Neutrophil (primary cell): ENCODE data around the gene CCSER1.
"Not testable (repeated sequence)": the region's sequence is repeated elsewhere in the genome, so short reads cannot be mapped to it uniquely, and the experiment has no call there.

Experiments used
- H3K27ac ChIP-seq: fragments of 200-600 bp; sonication (generic); 2 replicates; pipeline ENCODE4 v1.5.1; 2016; ENCODE audit warnings: mild to moderate bottlenecking, moderate library complexity
- H3K27me3 ChIP-seq: fragments of 200-600 bp; sonication (generic); 2 replicates; pipeline ENCODE4 v1.6.0; 2016; ENCODE audit warnings: mild to moderate bottlenecking
- H3K36me3 ChIP-seq: fragments of 200-600 bp; sonication (generic); 2 replicates; pipeline ENCODE4 v1.5.1; 2017
- H3K4me1 ChIP-seq, 2 experiments: fragments of 200-600 bp in 1 of 2; sonication (generic) in 1 of 2; 1 replicate in 1 of 2; 2 replicates in 1 of 2; pipeline versions ENCODE4 v1.5.1 to v1.6.1; 2013 to 2016; ENCODE audit warnings: low read depth in 1 of 2, low read length in 1 of 2, mild to moderate bottlenecking in 1 of 2, moderate library complexity in 1 of 2; ENCODE audit not compliant: control insufficient read depth in 1 of 2, insufficient read depth in 1 of 2
- H3K4me3 ChIP-seq, 2 experiments: fragments of 200-600 bp in 1 of 2; sonication (generic) in 1 of 2; 1 replicate in 1 of 2; 2 replicates in 1 of 2; pipeline ENCODE4 v1.5.1; 2013 to 2016; ENCODE audit warnings: low read depth in 1 of 2, low read length in 1 of 2, mild to moderate bottlenecking in 1 of 2, moderate library complexity in 1 of 2
- H3K9me3 ChIP-seq: fragments of 200-600 bp; sonication (generic); 2 replicates; pipeline ENCODE4 v1.5.1; 2016
- TF ChIP-seq, protein P1 (sequence below): fragments of 200-600 bp; sonication (generic); IDR thresholded peaks from 2 replicates; pipeline ENCODE4 v1.5.1; 2016; ENCODE audit warnings: antibody characterized with exemption

Gene CCSER1

DNA sequence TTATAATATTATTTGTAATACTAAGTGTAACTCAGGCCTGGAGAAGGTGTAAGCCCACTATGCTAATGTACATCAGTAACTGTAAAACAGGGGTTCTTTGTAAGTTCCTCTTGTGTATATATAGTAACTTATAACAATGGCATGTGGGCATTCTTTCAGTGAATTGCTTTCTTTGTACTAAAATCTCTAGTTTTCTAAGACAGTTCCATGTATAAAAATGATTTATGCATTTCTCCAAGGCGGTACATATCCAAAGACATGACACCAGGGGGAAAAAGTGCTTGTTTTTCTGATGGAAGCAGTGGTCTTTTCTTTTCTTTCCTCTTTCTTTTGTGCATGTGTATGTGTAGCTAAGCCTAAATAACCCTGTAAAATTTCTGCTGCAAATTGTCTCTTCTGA lies 1474.2 kb downstream of the CCSER1 start:
- no peaks in the 10 kb centered on the region for H3K27me3 ChIP-seq
- H3K36me3 ChIP-seq: no peaks in the 10 kb centered on the region
- H3K9me3 ChIP-seq: no peaks in the 10 kb centered on the region
- no peaks in the 10 kb centered on the region for H3K4me1 ChIP-seq
- TF ChIP-seq, protein P1, sequence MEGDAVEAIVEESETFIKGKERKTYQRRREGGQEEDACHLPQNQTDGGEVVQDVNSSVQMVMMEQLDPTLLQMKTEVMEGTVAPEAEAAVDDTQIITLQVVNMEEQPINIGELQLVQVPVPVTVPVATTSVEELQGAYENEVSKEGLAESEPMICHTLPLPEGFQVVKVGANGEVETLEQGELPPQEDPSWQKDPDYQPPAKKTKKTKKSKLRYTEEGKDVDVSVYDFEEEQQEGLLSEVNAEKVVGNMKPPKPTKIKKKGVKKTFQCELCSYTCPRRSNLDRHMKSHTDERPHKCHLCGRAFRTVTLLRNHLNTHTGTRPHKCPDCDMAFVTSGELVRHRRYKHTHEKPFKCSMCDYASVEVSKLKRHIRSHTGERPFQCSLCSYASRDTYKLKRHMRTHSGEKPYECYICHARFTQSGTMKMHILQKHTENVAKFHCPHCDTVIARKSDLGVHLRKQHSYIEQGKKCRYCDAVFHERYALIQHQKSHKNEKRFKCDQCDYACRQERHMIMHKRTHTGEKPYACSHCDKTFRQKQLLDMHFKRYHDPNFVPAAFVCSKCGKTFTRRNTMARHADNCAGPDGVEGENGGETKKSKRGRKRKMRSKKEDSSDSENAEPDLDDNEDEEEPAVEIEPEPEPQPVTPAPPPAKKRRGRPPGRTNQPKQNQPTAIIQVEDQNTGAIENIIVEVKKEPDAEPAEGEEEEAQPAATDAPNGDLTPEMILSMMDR: no peak
- no peak overlapping the region for H3K4me3 ChIP-seq
- no peak overlapping the region for H3K27ac ChIP-seq

DNA sequence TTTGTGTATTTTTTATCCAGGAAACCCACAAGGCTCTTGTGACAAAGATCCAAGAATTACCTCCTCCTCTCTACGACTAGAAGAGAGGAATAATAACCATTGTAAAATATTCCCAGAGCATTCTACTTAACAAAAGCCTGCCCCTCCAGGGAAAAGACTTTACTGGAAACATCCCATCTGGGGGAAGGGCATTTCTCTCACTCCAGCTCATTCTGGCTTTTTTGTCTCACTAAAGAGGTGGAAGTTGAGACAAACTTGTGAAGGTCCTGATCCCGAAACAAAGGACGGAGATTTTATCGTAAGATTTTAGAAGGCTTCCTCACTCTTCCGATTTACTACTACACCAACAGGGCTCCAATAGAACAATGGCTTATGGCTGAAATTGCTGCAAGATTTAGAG lies 1484.6 kb downstream of the CCSER1 start:
- H3K4me3 ChIP-seq: no peak overlapping the region
- no peaks in the 10 kb centered on the region for H3K9me3 ChIP-seq
- no peaks in the 10 kb centered on the region for H3K36me3 ChIP-seq
- H3K4me1 ChIP-seq: no peaks in the 10 kb centered on the region
- no peak overlapping the region for H3K27ac ChIP-seq
- no peaks in the 10 kb centered on the region for H3K27me3 ChIP-seq
- TF ChIP-seq, protein P1: no peak

DNA sequence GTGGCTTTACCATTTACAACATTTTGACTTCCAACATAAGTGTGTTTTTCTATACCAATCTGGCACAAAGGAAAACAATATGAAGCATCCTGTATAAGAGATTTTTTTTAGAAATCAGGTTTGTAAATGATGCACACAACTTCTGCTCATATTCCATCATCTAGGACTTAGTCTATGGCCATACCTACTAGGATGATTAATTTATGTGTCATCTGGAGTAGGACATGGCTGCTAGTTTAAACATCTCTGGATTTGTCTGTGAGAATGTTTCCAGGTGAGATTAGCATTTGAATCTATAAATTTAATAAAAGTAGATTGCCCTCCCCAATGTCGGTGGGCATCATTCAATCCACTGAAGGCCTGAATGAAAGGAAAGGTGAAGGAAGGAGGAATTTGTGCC lies 1493.8 kb downstream of the CCSER1 start:
- H3K9me3 ChIP-seq: no peaks in the 10 kb centered on the region
- H3K27me3 ChIP-seq: no peaks in the 10 kb centered on the region
- H3K4me3 ChIP-seq: no peak overlapping the region
- TF ChIP-seq, protein P1: no peak
- no peak overlapping the region for H3K27ac ChIP-seq
- no peaks in the 10 kb centered on the region for H3K36me3 ChIP-seq
- H3K4me1 ChIP-seq: no peaks in the 10 kb centered on the region

DNA sequence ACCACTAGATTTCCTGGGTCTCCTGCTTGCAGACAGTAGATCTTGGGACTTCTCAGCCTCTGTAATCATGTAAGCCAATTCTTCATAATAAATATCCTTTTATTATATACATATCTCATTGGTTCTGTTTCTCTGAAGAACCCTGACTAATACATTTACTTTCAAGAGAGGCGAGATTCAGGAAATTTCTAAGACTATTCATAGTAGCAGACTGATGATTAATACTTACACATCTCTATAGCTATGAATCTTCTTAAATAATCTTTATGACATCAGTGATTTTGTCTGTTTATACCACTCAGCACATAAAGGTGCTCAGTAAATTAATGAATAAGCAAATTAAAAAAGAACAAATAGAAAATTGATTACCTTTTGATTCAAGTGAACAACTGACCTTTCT lies 1494.3 kb downstream of the CCSER1 start:
- no peaks in the 10 kb centered on the region for H3K27me3 ChIP-seq
- no peak overlapping the region for H3K27ac ChIP-seq
- no peaks in the 10 kb centered on the region for H3K36me3 ChIP-seq
- H3K4me3 ChIP-seq: no peak overlapping the region
- H3K9me3 ChIP-seq: no peaks in the 10 kb centered on the region
- no peaks in the 10 kb centered on the region for H3K4me1 ChIP-seq
- TF ChIP-seq, protein P1: no peak

DNA sequence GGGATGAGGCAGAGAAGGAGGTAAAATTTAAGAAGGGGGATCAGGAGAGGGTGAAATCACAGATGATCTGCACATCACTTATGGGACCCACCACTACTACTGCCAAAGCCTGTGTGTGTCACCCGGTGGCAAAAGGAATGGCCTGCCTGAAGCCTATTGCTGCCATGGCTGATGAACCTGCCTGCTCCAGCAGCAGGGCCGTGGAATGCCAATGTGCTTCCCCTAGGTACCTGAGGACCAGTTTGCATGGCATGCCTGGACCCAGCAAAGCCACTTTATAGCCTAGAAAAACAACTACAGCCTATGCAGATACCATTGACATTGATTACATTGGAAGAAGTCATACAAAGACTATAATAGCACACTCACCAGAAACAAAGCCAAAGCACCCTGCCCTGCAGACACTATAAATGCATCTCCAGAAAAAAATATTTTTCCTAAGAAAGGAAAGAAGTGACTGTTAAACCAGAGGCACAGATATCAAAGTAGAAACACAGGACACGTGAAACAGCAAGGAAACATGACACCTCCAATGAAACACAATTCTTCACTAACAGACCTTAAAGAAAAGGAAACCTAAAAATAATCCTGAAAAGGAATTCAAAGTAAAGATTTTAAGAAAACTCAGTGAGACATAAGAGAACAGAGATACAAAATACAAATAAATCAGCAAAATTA lies 1495.9 kb downstream of the CCSER1 start:
- no peaks in the 10 kb centered on the region for H3K4me1 ChIP-seq
- TF ChIP-seq, protein P1: no peak

DNA sequence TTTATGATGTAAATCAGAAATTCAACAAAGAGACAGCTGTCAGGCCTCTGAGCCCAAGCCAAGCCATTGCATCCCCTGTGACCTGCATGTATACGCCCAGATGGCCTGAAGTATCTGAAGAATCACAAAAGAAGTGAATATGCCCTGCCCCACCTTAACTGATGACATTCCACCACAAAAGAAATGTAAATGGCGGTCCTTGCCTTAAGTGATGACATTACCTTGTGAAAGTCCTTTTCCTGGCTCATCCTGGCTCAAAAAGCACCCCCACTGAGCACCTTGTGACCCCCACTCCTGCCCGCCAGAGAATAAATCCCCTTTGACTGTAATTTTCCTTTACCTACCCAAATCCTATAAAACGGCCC lies 1496.4 kb downstream of the CCSER1 start:
- not testable (repeated sequence) for H3K4me1 ChIP-seq, H3K4me3 ChIP-seq, H3K27ac ChIP-seq, H3K27me3 ChIP-seq, H3K9me3 ChIP-seq, H3K36me3 ChIP-seq

More for the DNA sequence above, 1495.9 kb downstream of the CCSER1 start:
- no peaks in the 10 kb centered on the region for H3K36me3 ChIP-seq
- no peak overlapping the region for H3K4me3 ChIP-seq
- no peak overlapping the region for H3K27ac ChIP-seq
- no peaks in the 10 kb centered on the region for H3K9me3 ChIP-seq
- H3K27me3 ChIP-seq: no peaks in the 10 kb centered on the region
